Peyer's patch (tissue), 4 donors: Measurements from ENCODE around the gene AEBP2. TPM values are rescaled to one million over a fixed set of nuclear protein-coding genes. Genes with fewer than 3 reads are reported as not detected.

Experiments
- DNase-seq, 3 donors: peaks; one replicate each; pipeline ENCODE4 v3.0.0-alpha.2; 2017 to 2019
- H3K27ac ChIP-seq, 4 donors: fragments of 200-600 bp; sonication (generic); one replicate each; pipeline ENCODE4 v1.5.1; 2016 to 2019
- H3K27me3 ChIP-seq, 2 donors: fragments of 200-600 bp; sonication (generic); one replicate each; pipeline ENCODE4 v1.5.1; 2019
- H3K36me3 ChIP-seq, 3 donors: fragments of 200-600 bp; sonication (generic); one replicate each; pipeline ENCODE4 v1.5.1; 2016 to 2019
- H3K4me1 ChIP-seq, 4 donors: fragments of 200-600 bp; sonication (generic); one replicate each; pipeline ENCODE4 v1.5.1; 2016 to 2019
- H3K4me3 ChIP-seq, 4 donors: fragments of 200-600 bp; sonication (generic); 1 replicate in 3 of 4; 2 replicates in 1 of 4; pipeline ENCODE4 v1.5.1; 2016 to 2019; ENCODE audit warnings: mild to moderate bottlenecking in 1 of 4
- H3K9me3 ChIP-seq, 4 donors: fragments of 200-600 bp; sonication (generic); one replicate each; pipeline ENCODE4 v1.5.1; 2016 to 2019; ENCODE audit warnings: mild to moderate bottlenecking in 1 of 4
- POLR2A ChIP-seq, 2 donors: fragments of 450-650 bp; IDR thresholded peaks; one replicate each; pipeline ENCODE4 v1.5.1; 2017; ENCODE audit warnings: antibody characterized with exemption in 2 of 2, mild to moderate bottlenecking in 2 of 2, moderate library complexity in 2 of 2
- total RNA-seq, 4 donors: library from RNA; depleted of rRNA; stranded (reverse); fragments of >200 nt; gene quantifications; one replicate each; pipeline ENCODE4 v1.1.0, GENCODE V29; 2016
- TF ChIP-seq, protein P1 (sequence below), 6 experiments: fragments of 450-650 bp in 4 of 6; fragments of 200-600 bp in 2 of 6; sonication (generic) in 1 of 6; IDR thresholded peaks; one replicate each; pipeline ENCODE4 v1.5.1; 2017 to 2019; ENCODE audit warnings: antibody characterized with exemption in 6 of 6, mild to moderate bottlenecking in 3 of 6, moderate library complexity in 1 of 6

Gene AEBP2
- total RNA-seq, 4 donors from 2014 or later, result 22.9 to 58.4 (median 42.3) TPM

DNA sequence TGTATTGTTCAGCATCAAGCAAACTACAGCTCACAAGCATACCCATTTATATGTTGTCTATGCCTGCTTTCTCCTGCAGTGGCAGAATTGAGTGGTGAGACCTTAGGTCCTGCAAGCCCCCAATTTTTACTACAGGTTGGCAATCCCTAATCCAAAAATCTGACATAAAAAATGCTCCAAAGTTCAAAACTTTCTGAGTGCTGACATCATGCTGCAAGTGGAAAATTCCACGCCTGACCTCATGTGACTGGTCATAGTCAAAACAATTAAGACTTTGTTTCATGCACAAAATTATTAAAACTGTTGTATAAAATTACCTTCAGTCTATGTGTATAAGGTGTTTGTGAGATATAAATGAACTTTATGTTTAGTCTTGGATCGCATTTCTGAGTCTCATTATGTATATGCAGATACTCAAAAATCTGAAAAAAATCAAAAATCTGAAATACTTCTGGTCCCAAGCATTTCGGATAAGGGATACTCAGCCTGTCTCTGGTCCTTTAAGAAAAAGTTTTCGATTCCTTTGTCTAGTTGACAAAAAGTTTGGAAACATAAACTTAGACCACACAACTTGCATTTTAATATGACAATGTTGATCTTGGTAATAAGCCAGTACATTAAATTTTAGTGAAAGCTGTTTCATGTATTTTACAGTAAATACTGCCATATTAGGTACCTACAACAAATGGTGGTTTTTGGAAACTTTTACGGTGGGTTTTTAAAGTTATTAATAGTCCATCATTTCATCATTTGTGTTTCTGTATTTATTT is 81.5 kb downstream of the AEBP2 start:
- H3K9me3 ChIP-seq, result no peaks in the 10 kb centered on the region
- no peaks in the 10 kb centered on the region for H3K4me1 ChIP-seq
- DNase-seq, result no peak
- H3K36me3 ChIP-seq, result peaks cover 0 to under 1% (median 0%) of the 10 kb centered on the region in 3 donors
- H3K27ac ChIP-seq, result no peak overlapping the region
- TF ChIP-seq POLR2A (IDR thresholded peaks at IDR 0.05), result no peak
- TF ChIP-seq, protein P1, sequence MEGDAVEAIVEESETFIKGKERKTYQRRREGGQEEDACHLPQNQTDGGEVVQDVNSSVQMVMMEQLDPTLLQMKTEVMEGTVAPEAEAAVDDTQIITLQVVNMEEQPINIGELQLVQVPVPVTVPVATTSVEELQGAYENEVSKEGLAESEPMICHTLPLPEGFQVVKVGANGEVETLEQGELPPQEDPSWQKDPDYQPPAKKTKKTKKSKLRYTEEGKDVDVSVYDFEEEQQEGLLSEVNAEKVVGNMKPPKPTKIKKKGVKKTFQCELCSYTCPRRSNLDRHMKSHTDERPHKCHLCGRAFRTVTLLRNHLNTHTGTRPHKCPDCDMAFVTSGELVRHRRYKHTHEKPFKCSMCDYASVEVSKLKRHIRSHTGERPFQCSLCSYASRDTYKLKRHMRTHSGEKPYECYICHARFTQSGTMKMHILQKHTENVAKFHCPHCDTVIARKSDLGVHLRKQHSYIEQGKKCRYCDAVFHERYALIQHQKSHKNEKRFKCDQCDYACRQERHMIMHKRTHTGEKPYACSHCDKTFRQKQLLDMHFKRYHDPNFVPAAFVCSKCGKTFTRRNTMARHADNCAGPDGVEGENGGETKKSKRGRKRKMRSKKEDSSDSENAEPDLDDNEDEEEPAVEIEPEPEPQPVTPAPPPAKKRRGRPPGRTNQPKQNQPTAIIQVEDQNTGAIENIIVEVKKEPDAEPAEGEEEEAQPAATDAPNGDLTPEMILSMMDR (IDR thresholded peaks at IDR 0.05), result no peak
- no peak overlapping the region for H3K4me3 ChIP-seq
- H3K27me3 ChIP-seq, result no peaks in the 10 kb centered on the region

DNA sequence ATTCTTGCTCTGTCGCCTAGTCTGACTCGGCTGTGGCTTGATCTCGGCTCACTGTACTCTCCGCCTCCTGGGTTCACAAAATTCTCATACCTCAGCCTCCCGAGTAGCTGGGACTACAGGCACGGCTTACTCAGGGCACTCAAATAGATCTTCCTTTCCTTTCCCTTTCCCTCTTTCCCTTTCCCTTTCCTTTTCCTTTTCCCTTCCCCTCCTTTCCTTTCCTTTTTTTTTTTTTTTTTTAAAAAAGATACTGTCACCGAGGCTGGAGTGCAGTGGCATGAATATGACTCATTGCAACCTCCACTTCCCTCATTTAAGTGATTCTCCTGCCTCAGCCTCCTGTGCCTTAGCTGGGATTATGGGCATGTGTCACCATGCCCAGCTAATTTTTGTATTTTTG is 86.0 kb downstream of the AEBP2 start:
- H3K27me3 ChIP-seq, result no peaks in the 10 kb centered on the region
- H3K27ac ChIP-seq, result no peak overlapping the region
- H3K9me3 ChIP-seq, result no peaks in the 10 kb centered on the region
- TF ChIP-seq, protein P1 (IDR thresholded peaks at IDR 0.05), result no peak
- no peak for TF ChIP-seq POLR2A (IDR thresholded peaks at IDR 0.05)
- no peak overlapping the region for H3K4me3 ChIP-seq
- H3K36me3 ChIP-seq, result no peaks in the 10 kb centered on the region
- no peak for DNase-seq
- H3K4me1 ChIP-seq, result no peaks in the 10 kb centered on the region

DNA sequence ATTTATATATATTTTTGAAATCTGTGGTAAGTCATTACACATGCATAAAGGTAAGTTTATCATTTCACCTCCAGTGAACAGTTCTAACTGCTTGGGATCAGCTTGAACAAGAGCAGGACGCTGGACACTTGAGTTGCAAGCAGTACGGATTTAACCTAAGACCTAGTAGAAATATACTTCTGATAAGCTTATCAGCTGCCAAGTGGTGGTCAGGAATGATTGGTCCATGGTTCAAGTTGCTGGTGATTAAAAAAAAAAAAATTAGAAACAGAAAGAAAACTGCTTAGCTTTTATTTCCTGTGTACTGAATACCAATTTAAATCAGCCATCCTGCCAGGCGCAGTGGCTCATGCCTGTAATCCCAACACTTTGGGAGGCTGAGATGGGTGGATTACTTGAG is 88.6 kb downstream of the AEBP2 start:
- TF ChIP-seq, protein P1 (IDR thresholded peaks at IDR 0.05), result no peak
- no peak for TF ChIP-seq POLR2A (IDR thresholded peaks at IDR 0.05)
- Histone ChIP-seq H3K36me3 (no peaks in the 10 kb centered on the region), H3K27me3 (no peaks in the 10 kb centered on the region), H3K4me1 (no peaks in the 10 kb centered on the region), H3K4me3 (no peak overlapping the region), H3K9me3 (no peaks in the 10 kb centered on the region), H3K27ac (no peak overlapping the region)
- no peak for DNase-seq

DNA sequence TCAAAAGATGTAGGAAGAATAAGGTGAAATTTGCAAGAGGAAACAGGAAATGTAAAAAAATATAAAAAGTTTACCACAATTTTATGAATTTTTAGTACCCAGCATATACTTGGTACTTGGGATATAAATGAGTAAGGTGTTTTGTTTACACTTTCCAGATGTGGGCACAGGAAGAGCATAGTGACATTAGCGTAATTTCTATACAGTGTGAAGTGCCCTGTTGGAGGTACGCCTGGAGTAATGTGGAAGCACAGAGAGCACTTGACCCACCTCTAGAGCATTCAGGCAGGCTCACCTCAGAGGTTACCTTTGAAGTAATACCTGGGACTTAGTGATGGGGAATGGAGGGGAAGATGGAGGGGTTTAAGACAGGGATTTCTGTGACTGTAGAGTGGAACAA is 89.5 kb downstream of the AEBP2 start:
- Histone ChIP-seq H3K36me3 (no peaks in the 10 kb centered on the region), H3K9me3 (no peaks in the 10 kb centered on the region), H3K4me1 (no peaks in the 10 kb centered on the region), H3K27ac (no peak overlapping the region), H3K27me3 (no peaks in the 10 kb centered on the region), H3K4me3 (no peak overlapping the region)
- no peak for TF ChIP-seq POLR2A (IDR thresholded peaks at IDR 0.05)
- TF ChIP-seq, protein P1 (IDR thresholded peaks at IDR 0.05), result no peak
- DNase-seq, result no peak

DNA sequence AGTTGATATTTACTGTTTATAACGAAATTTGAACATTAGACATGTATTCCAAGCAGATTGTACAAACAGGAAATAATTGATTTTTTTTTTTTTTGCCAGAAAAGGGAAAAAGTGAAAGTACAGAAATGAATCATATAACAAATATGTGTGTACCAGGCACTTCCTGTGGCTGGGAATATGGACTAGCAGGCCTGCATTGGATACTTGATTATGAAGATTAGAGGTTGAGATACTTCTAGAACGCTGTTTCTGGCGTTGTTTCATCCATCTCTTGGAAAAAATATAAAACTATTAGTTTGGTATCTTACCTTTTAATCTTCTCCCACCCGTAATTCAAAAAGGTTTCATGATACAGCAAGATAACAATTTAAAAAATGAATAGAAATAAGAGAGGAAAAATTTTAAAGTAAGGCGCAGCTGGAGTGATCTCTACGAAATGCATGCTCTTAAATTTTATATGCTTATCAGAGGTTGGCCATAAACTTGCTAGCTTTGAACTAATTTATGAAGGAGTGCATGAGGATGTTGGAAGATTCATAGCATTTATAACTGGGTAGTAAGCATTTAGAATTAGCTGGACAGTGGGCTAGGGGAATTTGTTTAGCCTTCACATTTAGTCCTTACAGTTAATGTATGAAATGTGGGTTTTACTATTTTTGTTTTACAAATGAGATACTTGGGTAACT is 90.8 kb downstream of the AEBP2 start:
- no peak overlapping the region for H3K4me3 ChIP-seq
- H3K4me1 ChIP-seq, result no peaks in the 10 kb centered on the region
- no peaks in the 10 kb centered on the region for H3K36me3 ChIP-seq
- H3K27me3 ChIP-seq, result no peaks in the 10 kb centered on the region
- H3K27ac ChIP-seq, result no peak overlapping the region
- no peak for DNase-seq
- no peak for TF ChIP-seq POLR2A (IDR thresholded peaks at IDR 0.05)
- TF ChIP-seq, protein P1 (IDR thresholded peaks at IDR 0.05), result no peak
- no peaks in the 10 kb centered on the region for H3K9me3 ChIP-seq
